DND-41 (cell line): Measurements from ENCODE around the gene OR2A14.
A peak's percentile ranks its signal among the peaks of the same experiment; 100 is the strongest.
"Not testable (repeated sequence)": the region's sequence is repeated elsewhere in the genome, so short reads cannot be mapped to it uniquely, and the experiment has no call there.

ENCODE experiments used
- ATAC-seq: fragments of 200-7000 bp; cut with Tn5 transposase; 3 replicates; pipeline ENCODE4 v1.9.1; 2021; ENCODE audit warnings: low read depth; ENCODE audit not compliant: insufficient read depth
- DNase-seq: peaks from one replicate; pipeline ENCODE4 v3.0.0-alpha.2; 2020
- H2AFZ ChIP-seq: 2 replicates; pipeline ENCODE4 v1.6.0; 2012; ENCODE audit warnings: low read depth, low read length
- H3K27ac ChIP-seq: 2 replicates; pipeline ENCODE4 v1.5.1; 2012; ENCODE audit warnings: low read length, inconsistent platforms
- H3K27me3 ChIP-seq: fragments of 200-600 bp; sonication (generic); 2 replicates; pipeline ENCODE4 v1.6.0; 2012; ENCODE audit warnings: low read length, mild to moderate bottlenecking, inconsistent platforms; ENCODE audit not compliant: insufficient read depth, poor library complexity
- H3K36me3 ChIP-seq: 2 replicates; pipeline ENCODE4 v1.5.1; 2012; ENCODE audit warnings: low read length, inconsistent platforms; ENCODE audit not compliant: insufficient read depth
- H3K4me1 ChIP-seq: 2 replicates; pipeline ENCODE4 v1.5.1; 2012; ENCODE audit warnings: mild to moderate bottlenecking, low read length; ENCODE audit not compliant: insufficient read depth
- H3K4me2 ChIP-seq: 2 replicates; pipeline ENCODE4 v1.6.0; 2012; ENCODE audit warnings: mild to moderate bottlenecking, moderate library complexity, low read length, inconsistent platforms; ENCODE audit not compliant: insufficient read depth
- H3K4me3 ChIP-seq, 2 experiments: fragments of 200-600 bp in 1 of 2; shearing (Covaris generic) in 1 of 2; 2 replicates each; pipeline ENCODE4 v1.5.1; 2012 to 2016; ENCODE audit warnings: inconsistent platforms in 2 of 2, low read length in 2 of 2, mild to moderate bottlenecking in 2 of 2, low read depth in 1 of 2, moderate library complexity in 1 of 2
- H3K79me2 ChIP-seq: 2 replicates; pipeline ENCODE4 v1.6.0; 2012; ENCODE audit warnings: low read length, inconsistent platforms; ENCODE audit not compliant: insufficient read depth
- H3K9ac ChIP-seq: 2 replicates; pipeline ENCODE4 v1.6.0; 2012; ENCODE audit warnings: low read depth, mild to moderate bottlenecking, inconsistent platforms, low read length, moderate library complexity
- H3K9me3 ChIP-seq: 2 replicates; pipeline ENCODE4 v1.5.1; 2012; ENCODE audit warnings: low read length, moderate library complexity, mild to moderate bottlenecking, inconsistent platforms; ENCODE audit not compliant: insufficient read depth, severe bottlenecking
- H4K20me1 ChIP-seq: 2 replicates; pipeline ENCODE4 v1.6.0; 2012; ENCODE audit warnings: low read length; ENCODE audit not compliant: insufficient read depth
- CTCF ChIP-seq: IDR thresholded peaks from 2 replicates; pipeline ENCODE4 v1.5.1; 2012; ENCODE audit warnings: borderline replicate concordance, low read length, moderate library complexity, mild to moderate bottlenecking; ENCODE audit not compliant: poor library complexity, severe bottlenecking; ENCODE audit errors: extremely low read depth
- EZH2 ChIP-seq: IDR thresholded peaks from 3 replicates; pipeline ENCODE4 v1.6.1; 2012; ENCODE audit warnings: borderline replicate concordance, low read depth, mild to moderate bottlenecking, moderate library complexity, low read length, inconsistent platforms; ENCODE audit not compliant: severe bottlenecking

Gene OR2A14

DNA sequence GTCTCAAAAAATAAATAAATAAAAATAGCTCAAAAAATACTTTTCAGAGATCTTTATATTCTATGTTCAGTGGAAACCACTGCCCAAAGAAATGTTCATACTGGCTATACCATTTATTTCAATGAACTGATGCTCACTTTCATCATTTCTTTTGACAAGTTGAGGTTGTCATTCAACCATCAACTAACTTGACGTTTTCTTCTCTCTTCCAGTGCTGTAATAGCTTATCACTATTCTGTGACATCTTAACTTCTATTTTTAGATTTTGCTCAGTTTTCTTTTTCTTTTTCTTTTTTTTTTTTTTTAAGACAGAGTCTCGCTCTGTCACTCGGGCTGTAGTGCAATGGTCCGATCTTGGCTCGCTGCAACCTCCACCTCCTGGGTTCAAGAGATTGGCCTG is 51.6 kb downstream of the OR2A14 start:
- no peak overlapping the region for H2AFZ ChIP-seq
- no peaks in the 10 kb centered on the region for H3K9me3 ChIP-seq
- no peaks in the 10 kb centered on the region for H4K20me1 ChIP-seq
- no peaks in the 10 kb centered on the region for H3K4me1 ChIP-seq
- no peak overlapping the region for H3K4me3 ChIP-seq
- DNase-seq (no peak), ATAC-seq (no peak)
- no peaks in the 10 kb centered on the region for H3K27me3 ChIP-seq
- no peaks in the 10 kb centered on the region for H3K79me2 ChIP-seq
- H3K36me3 ChIP-seq, result no peaks in the 10 kb centered on the region
- TF ChIP-seq CTCF (no peak), EZH2 (no peak)
- H3K9ac ChIP-seq, result no peak overlapping the region
- no peak overlapping the region for H3K27ac ChIP-seq
- H3K4me2 ChIP-seq, result no peak overlapping the region

GRCh38 chr7:144178380-144179164 is 55.6 kb downstream of the OR2A14 start:
- H3K36me3 ChIP-seq, H3K27me3 ChIP-seq, H3K4me1 ChIP-seq, H3K9ac ChIP-seq, H4K20me1 ChIP-seq, H3K4me2 ChIP-seq, H3K4me3 ChIP-seq, H2AFZ ChIP-seq, H3K9me3 ChIP-seq, H3K79me2 ChIP-seq, H3K27ac ChIP-seq: not testable (repeated sequence)
- TF ChIP-seq CTCF, result peak; percentile 48
- DNase-seq (peak; percentile 14), ATAC-seq (peak; percentile 80)

DNA sequence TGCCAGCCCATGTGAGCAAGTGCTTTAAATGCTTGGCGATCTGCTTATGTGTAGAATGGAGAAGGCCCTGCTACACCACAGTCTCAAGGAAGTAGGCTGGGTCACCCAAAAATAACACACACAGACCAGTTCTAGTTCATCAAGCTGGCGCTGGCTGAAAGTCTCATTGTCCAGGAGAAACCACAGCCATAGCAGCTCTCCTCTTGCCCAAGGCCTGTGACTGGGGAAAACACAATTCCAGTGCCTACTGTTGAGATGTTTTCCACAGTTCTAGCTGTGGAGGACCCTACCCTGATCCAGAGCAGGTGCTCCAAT is 56.1 kb downstream of the OR2A14 start:
- not testable (repeated sequence) for H3K79me2 ChIP-seq, H3K9me3 ChIP-seq, H3K27me3 ChIP-seq, H3K36me3 ChIP-seq, H3K4me3 ChIP-seq, H3K4me1 ChIP-seq, DNase-seq, H3K9ac ChIP-seq, H2AFZ ChIP-seq, H4K20me1 ChIP-seq, H3K27ac ChIP-seq, ATAC-seq, H3K4me2 ChIP-seq
